Fibroblast of skin of right quadriceps (primary cell): ENCODE data around the gene IGFLR1.

Experiments used
- DNase-seq: peaks from one replicate; pipeline ENCODE4 v3.0.0-alpha.2; 2013

The IGFLR1 gene

DNA sequence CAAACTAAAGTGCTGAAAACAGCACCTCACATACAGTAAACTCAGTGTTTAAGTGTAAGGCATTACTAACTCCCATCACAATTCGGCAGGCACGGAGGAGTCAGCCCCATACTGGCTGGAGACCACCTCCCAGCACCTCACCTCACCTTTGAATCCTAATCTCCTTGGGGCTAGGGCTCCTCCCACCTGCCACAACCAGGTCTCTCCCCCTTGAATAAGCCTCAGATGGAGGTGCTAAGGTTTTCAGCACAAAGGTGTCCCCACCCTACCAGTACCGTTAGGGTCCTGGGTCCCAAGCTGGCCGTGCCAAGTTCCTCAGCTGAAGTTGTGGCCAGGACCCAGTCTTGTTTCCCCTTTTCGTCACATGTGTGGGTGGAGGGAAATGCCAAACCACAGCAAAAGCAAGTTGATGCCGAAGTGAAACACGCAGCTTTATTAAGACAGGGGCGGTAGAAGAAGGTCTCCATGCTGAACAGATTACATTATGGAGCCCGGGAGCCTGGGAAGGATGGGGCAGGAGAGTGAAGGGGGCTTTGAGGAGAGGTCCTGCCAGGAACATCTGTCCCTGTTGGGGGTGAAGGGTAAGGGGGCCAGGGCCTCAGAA, at the start of gene IGFLR1:
IGFLR1 (minus strand) TSS at position 332 of the 604 bp plus-strand sequence. CDS start 1,272 bp downstream, outside the sequence.
- no peak for DNase-seq

- no peak for DNase-seq
Measured at GRCh38 chr19:35791814-35792279, 49.6 kb upstream of the IGFLR1 start.

DNA sequence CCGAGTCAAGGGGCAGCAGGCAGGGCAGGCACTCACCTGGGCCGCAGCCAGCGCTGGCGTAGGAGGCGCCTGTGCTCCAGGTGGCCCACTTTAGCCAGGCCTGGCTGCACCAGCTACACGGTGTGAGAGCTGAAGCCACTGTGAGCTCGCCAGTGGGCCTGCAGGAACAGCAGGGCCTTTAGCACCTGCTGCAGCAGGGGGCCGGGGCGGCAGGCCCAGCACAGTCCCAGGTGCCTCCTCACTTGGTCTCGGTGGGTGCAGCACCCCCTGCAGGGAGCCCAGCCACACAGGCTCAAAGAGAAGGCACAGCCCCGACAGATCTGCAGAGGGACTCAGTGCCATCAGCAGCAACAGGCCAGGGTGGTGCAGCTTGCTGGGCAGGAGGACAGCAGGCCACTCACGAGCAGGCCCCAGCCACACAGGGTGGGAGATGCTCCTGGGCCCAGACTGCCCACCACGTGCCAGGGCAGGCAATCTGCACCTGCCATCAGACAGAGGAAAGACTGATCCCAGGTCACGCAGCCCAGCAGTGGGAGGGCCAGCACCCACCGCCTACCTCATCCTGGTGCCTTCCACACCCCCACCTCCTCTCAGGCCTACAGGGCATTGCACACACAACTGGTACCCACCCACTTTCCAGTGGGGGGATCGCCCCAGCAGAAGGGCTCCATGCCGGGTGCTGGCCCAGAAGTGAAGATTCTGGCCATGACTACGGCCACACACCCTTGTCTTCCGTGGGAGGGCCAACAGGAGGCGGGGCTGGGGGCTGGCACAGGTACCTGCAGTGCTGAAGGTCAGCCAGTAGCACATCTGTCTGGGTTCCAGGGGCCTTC, 48.9 kb upstream of the IGFLR1 start:
- DNase-seq: no peak

DNA sequence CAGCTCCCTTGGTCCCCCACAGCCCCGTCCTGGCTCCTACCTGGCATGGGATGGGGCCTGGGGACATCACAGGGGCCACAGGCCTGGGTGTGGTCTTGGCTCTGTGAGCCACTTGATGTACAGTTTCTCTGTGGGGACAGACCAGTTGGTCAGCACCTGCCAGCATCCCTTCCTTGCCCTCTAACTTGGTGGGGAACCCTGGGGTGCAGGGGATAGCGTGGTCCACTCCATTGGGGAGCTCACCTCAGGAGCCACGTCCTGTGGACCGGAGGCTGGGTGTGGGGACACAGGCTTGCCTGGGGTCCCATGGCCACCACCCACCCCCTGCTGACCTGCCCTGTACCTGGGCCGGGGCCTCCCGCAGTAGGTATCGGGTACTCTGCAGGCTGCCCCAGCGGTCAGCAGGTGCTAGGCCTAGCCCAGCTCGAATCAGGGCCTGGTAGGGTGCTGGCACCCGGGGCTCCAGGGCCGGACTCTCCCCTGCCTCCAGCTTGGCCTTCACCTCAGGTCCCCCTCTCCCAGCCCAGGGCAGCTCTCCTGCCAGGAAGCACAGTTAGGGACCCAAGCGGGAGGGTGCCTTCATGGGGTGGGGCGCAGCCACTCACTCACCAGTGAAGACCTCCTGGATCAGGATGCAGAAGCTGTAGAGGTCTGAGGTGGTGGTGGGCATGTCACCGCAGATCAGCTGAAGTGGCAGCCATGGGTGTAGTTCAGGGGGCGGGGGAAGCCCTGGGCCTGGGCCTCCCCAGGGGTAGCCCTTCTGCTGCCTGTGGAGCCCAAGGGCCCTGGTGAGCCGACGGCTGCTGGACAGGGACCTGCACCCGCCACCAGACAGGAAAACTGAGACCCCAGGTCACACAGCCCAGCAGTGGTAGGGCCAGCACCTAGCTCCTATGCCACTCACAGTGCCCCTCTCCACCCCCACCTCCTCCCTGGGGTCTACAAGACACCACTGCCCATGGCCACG, 48.0 kb upstream of the IGFLR1 start:
- no peak for DNase-seq

GRCh38 chr19:35789195-35789977, 47.1 kb upstream of the IGFLR1 start:
- DNase-seq: no peak

- DNase-seq: no peak
Measured at GRCh38 chr19:35788205-35788960, 46.1 kb upstream of the IGFLR1 start.

DNA sequence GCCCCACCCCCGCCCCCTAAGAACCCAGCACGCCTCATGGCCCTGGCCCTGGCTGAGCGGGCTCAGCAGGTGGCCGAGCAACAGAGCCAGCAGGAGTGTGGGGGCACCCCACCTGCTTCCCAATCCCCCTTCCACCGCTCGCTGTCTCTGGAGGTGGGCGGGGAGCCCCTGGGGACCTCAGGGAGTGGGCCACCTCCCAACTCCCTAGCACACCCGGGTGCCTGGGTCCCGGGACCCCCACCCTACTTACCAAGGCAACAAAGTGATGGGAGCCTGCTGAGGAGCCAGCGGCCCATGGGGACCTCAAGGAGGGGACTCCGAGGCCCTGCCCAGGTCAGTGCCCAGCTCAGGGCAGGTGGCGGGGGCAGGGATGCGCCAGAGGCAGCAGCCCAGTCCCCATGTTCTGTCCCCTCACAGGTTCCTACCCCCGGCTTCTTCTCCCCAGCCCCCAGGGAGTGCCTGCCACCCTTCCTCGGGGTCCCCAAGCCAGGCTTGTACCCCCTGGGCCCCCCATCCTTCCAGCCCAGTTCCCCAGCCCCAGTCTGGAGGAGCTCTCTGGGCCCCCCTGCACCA, 45.1 kb upstream of the IGFLR1 start:
- DNase-seq: no peak

DNA sequence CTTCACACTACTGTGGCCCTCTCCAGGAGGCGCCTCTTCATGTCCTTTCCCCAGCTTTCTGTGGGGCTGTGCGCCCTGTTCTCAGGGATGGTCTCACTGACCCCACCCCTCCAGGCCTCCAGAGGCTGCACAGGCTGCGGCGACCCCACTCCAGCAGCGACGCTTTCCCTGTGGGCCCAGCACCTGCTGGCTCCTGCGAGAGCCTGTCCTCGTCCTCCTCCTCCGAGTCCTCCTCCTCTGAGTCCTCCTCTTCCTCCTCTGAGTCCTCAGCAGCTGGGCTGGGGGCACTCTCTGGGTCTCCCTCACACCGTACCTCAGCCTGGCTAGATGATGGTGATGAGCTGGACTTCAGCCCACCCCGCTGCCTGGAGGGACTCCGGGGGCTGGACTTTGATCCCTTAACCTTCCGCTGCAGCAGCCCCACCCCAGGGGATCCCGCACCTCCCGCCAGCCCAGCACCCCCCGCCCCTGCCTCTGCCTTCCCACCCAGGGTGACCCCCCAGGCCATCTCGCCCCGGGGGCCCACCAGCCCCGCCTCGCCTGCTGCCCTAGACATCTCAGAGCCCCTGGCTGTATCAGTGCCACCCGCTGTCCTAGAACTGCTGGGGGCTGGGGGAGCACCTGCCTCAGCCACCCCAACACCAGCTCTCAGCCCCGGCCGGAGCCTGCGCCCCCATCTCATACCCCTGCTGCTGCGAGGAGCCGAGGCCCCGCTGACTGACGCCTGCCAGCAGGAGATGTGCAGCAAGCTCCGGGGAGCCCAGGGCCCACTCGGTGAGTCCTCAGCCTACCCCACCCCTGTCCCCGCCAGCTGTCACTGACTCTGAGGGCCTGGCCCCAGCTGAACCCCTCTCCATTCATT, 44.3 kb upstream of the IGFLR1 start:
- DNase-seq: no peak

- DNase-seq: no peak
Measured at GRCh38 chr19:35785339-35785627, 43.0 kb upstream of the IGFLR1 start.

DNA sequence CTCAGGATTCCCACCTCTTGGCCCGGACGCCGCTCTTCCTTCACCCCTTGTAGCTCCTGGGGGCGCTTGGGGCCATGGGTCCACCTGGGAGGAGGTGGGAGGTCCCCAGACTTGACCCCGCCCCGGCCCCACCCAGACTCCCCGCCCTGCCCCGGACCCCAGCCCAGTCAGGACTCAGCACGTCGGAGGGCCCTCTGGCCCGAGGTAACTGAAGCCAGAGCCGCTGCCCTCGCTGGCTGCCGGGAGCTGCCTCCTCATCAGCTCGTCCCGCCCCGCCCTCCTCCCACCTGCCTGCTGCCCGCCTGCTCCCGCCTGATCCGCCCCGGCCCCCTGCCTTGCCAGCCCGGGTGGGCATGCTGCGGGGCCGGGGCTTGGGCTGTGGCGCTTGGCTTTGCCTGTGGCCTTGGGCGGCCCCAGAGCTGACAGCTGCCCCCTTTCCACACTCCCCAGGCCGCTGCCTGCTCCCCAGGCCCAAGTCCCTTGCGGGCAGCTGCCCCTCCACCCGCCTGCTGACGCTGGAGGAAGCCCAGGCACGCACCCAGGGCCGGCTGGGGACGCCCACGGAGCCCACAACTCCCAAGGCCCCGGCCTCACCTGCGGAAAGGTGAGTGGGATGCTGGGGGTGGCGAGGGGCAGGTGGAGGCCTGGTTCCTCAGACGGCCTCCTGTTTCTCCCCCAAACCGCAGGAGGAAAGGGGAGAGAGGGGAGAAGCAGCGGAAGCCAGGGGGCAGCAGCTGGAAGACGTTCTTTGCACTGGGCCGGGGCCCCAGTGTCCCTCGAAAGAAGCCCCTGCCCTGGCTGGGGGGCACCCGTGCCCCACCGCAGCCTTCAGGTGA, 42.5 kb upstream of the IGFLR1 start:
- DNase-seq: no peak

DNA sequence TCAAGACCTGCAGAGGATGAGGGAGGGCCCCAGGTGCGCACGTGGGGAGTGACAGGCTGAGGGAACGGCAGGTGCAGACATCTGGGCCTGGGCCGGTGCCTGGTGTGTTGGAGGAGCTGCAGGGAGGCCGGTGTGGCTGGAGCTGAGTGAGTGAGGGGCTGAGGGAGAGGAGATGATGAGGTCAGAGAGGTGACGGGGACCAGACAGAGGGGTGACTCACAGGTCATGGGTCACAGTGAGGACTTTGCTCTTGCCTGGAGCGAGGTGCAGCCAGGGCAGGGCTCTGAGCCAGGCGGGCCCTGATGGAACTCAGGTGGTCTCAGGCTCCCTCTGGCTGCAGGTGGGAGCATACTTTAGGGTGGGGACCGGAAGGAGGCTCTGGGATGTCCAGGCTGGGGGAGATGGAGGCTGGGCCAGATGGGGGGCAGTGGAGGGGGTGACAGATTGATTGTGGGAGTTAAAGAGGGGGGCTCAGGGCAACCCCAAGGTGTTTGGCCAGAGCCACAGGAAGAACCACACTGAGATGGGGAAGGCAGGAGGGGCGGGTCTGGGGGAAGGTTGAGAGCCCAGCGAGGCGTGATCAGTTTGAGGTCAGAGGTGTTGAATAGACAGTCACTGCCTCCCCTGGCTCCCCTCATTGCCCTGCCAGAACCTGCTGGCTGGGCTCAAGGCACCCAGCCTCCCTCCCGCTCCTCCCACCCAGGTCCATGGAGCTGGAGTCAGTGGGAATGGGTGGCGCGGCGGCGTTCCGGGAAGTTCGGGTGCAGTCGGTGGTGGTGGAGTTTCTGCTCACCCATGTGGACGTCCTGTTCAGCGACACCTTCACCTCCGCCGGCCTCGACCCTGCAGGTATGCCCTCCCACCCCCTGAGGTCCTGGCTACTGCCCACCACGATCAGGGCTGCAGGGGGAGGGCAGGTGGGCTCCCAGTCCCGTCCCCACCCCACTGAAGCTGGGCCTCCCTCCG, 41.5 kb upstream of the IGFLR1 start:
- no peak for DNase-seq

GRCh38 chr19:35782589-35782988, 40.3 kb upstream of the IGFLR1 start:
- DNase-seq: no peak

DNA sequence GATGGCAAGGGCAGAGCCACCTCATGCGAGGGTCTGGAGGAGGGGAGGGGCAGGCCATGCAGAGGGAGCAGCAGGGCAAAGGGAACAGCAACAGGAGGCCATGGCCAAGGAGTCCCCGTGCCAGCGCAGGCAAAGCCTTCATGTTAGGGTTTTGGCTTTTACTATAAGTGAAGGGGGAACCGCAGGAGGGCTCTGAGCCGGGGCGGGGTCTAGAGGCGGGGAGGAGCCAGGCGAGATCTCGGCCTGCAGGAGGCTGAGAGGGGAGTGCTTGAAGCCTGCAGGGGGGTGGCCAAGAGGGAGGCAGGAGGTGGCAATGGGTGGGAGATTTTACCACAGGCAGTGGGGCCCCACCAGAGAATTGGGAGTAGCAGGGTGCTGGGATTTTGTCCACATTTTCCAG, 39.4 kb upstream of the IGFLR1 start:
- no peak for DNase-seq

- no peak for DNase-seq
Measured at GRCh38 chr19:35780717-35781116, 38.5 kb upstream of the IGFLR1 start.

DNA sequence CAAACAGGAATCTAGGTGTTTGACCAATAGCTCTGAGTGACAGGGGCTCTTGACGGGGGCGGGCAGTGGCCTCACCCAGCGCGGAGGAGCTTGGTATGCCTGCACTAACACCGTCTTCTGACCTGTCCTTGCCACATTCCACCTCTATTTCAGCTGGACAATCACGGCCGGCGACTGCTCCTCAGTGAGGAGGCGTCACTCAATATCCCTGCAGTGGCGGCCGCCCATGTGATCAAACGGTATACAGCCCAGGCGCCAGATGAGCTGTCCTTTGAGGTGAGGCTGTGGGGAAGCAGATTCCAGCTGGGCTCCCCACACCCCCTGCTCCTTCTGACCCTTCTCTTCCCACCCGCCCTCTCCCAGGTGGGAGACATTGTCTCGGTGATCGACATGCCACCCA, 37.8 kb upstream of the IGFLR1 start:
- DNase-seq: no peak

DNA sequence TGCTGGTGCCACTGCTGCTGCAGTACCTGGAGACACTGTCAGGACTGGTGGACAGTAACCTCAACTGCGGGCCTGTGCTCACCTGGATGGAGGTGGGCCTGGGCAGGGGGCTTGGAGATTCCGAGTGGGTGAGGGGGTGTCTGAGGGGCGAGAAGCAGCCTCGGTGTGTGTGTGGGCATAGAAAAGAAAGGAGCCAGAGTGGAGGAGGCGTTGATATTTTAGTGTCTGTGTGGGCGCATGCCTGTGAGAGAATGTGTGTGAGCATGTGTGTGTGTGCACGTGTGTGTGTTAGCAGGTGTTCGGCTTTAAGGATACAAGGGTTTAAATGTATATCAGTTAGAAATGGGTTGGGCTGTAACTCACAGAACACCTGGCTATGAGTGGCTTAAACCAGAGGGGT, 36.8 kb upstream of the IGFLR1 start:
- no peak for DNase-seq

DNA sequence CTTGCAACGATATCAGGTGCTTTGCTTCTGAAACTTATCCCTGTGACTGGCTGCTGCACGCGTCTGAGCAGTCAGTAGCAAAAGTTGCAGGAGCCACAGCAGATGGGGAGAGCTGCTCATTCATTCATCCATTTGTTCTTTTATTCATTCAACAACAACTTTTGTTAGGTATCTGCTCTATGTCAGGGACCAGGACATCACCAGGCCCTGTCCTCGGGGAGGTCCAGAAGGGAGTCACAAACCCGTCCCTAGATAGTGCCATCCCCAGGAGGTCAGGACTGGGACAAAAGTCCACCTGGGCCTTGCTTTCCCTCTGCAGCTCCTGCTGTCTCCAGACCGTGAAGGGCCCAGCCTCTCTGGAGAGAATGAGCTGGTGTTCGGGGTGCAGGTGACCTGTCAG, 35.7 kb upstream of the IGFLR1 start:
- DNase-seq: no peak
